ENCODE results near the gene LAMA3.

The LAMA3 gene

GRCh38 chr18:23941791-23942190 is 252.5 kb downstream of the LAMA3 start:
- no peak for DNase-seq (ENCODE audit: low read depth)

GRCh38 chr18:23943104-23943503 is 253.9 kb downstream of the LAMA3 start:
- no peak for DNase-seq (ENCODE audit: low read depth)

DNA sequence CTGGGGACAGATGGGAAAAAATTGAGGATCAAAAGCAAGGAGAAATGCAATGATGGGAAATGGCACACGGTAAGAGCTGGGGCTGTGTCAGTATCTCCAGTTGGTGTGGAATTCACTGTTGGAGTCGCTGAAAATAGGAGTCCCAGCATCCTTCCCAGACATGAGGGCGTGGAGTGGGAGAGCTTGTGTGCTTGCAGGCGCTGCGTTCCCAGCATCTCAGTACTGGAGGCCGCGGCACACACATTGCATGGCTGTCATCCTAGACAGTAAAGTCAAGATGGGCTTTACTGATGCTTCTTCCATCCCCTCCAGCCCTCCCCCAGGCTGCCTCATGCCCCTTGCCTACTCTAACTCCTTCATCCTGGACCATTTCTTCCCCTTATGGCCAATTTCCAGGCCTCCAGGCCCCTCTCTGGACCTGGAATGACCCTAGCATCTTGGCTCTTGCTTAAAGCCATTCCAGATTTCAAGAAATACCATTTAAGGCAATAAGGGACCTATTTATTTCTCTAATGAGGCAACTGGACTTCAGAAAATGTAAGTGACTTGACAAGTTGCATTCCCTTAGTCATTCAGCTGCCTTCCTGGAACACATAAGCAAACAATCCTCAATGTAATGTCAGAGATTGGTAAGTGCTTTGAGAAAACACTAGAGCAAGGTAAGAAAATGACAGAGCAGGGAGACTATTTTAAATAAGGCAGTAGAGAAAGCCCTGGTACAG is 254.8 kb downstream of the LAMA3 start:
- no peak for DNase-seq (ENCODE audit: low read depth)

DNA sequence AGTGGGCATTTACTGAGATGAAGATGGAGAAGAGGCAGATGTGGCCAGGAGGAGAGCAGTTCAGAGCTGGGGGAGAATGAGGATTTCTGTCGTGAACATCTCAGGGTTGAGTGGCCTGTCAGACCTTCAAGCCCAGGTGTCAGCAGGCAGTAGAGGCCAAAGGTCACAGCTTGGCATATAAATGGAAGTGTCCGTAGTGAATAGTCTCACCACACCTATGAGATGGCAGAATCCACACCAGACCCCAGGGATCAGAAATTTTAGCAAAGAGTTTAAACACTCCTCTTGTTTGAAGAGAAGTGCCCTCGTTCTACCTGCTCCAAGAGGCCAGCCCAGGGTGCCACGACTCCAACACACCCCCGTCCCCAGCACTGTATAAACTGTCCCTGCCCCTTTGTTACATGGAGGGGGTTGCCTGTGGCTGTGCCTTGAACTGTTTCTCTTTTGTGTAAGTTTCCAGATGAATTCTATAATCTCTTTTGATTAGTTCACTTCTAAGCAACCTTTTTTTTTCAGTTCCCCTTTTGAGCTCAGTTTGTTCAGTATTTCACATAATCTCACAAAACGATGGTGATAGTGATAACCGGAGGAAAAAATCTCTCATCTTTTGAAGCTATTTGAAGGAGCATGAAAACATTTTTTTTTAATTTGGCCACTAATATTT is 256.3 kb downstream of the LAMA3 start:
- DNase-seq (ENCODE audit: low read depth) = no peak

DNA sequence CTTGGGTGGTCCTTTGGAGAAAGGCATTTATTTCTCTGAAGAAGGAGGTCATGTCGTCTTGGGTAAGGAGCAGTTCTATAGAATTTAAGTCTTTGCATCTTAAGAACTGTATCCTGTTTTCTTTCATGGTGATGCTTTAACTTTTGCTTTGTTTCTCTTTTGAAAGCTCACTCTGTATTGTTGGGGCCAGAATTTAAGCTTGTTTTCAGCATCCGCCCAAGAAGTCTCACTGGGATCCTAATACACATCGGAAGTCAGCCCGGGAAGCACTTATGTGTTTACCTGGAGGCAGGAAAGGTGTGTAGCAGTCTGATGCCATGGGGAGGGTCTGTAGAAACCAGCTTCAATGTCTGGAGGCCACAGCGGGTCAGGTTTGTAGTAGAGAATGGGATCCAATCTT is 260.6 kb downstream of the LAMA3 start:
- no peak for DNase-seq (ENCODE audit: low read depth)

DNA sequence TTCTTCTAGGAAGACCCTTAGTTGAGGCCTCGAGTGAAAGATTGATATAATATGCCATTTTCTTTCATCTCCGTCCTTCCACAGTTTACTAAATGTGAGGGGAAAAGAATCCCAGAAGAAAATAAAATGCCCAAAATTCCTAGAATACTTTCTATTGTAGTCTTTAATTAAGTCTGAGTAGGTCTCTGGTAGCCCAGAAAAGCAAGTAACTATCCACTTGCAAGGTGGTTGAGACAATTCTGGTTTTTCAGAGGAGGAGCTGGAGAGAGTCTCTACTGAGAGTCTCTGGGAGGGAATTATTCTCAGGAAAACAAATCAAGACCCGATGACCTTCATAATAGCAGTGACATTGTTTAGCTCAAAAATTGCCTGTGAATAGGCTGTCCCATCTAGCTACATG is 261.4 kb downstream of the LAMA3 start:
- DNase-seq (ENCODE audit: low read depth) = no peak

- no peak for DNase-seq (ENCODE audit: low read depth)
Measured at GRCh38 chr18:23951206-23951605, 262.0 kb downstream of the LAMA3 start.

GRCh38 chr18:23953984-23954383 is 264.7 kb downstream of the LAMA3 start:
- no peak for DNase-seq (ENCODE audit: low read depth)

- no peak for DNase-seq (ENCODE audit: low read depth)
Measured at GRCh38 chr18:23956483-23956882, 267.2 kb downstream of the LAMA3 start.

- DNase-seq (ENCODE audit: low read depth) = no peak
Measured at GRCh38 chr18:23958036-23958435, 268.8 kb downstream of the LAMA3 start.

- DNase-seq (ENCODE audit: low read depth) = no peak
Measured at GRCh38 chr18:23963443-23964165, 274.4 kb downstream of the LAMA3 start.

- DNase-seq (ENCODE audit: low read depth) = no peak
Measured at GRCh38 chr18:23964282-23965238, 275.3 kb downstream of the LAMA3 start.

GRCh38 chr18:23966909-23967308 is 277.7 kb downstream of the LAMA3 start:
- DNase-seq (ENCODE audit: low read depth) = no peak

DNA sequence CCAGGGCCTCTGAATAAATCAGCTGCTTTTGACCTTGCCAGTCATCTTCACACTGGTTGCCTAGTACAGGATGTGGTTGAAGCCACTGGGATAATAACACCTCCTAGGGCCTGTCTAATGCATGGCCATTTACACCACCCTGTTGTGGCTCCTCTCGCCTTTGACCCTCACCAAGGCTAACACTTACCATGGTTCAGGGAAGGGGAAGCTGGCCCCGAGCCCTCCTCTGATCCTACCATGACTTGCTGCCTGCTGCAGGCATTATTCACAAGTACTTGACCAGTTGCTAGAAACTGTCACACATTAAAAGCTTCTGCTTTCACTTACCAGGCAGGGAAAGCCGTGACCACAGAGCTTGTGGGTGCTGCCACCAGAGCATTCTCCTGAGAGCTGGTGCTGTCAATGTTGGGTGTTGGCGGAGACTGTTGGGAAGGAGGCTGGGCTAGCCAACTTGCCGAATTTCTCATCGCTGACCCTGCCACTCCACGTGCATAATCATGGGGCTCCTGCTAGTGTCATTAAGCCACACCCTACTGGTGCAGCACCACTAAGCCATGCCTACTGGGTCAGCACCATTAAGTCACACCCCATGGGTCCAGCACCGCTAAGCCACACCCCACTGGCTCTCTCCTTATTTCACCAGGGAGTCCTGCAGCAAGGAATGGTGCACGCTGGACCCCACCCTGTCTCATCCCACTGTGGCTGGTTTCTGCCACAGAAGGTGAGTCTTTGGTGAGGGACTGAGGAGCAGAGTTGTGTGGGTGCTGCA is 278.3 kb downstream of the LAMA3 start:
- DNase-seq (ENCODE audit: low read depth) = no peak

DNA sequence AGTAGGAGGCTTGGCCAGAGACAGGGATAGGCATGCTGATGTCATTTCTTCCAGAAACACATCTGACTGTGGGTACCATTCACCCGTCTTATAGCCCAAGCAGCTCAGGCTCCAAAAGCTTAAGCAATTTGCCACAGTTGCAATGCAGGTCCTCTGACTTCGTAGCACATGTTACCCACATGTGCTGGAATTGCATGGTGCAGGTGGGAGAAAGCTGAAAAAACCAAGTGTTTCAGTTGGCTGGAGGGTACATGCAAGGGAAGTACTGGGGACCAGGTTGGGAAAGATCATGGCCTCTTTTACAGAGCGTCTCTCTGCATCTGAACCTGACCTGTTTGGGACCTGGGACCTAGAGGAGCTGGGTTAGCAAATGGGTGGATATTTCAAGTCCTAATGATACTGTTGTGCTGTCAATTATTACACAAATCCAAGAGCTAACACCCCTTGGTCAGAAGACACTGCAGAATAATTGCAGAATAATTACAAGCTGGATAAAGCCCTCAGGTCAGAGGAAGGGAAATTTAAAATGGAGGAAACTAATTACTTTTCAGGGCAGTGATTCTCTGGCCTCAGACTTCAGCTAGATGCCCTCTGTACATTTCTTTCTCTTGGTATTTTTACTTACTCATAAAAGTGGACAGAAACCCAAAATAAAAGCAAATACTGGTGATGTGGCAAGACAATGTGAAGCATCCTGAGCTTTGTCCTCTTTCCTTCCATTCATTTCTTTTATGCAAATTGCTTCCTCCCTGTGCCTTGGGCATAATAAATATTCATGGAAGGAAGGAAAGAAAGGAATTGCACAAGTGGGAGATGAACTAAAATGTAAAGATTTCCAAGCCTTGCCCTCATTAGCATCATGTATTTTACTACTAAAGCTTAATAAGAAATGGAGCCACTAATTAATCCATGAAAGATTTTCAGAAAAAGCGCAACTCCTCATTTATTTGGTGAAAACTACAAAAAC is 279.7 kb downstream of the LAMA3 start:
- no peak for DNase-seq (ENCODE audit: low read depth)

DNA sequence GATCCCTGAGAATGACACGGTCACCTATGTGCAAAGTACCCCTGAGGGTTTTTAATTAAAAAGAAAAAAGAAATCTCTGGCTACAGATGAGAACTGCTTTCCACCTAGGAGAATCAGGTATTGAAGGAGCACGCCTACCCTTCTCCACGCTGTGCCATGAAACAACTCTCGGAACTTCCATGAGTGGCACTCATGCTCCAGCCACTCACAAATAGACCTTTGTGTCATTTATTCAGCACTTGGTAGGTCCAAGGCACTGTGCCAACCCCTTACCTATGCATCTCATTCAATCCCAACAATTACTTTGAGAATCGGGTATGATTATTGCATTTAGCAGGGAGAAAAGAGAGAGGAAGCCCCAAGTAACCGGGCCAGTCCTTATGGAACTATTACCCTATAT is 280.4 kb downstream of the LAMA3 start:
- no peak for DNase-seq (ENCODE audit: low read depth)

GRCh38 chr18:23970161-23971096 is 281.2 kb downstream of the LAMA3 start:
- DNase-seq (ENCODE audit: low read depth) = no peak

DNA sequence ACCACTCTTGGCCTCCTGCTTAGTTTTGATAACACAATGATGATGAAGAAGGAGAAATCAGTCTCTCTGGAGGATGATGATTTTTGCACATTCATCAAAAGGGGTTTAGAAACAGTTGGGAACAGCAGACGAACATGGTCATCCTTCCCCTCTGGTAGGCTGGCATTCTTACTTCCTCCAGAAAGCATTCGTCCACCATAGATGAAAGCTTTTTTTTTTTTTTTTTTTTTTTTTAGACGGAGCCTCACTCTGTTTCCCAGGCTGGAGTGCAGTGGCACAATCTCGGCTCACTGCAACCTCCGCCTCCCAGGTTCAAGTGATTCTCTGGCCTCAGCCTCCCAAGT is 281.8 kb downstream of the LAMA3 start:
- DNase-seq (ENCODE audit: low read depth) = no peak

DNA sequence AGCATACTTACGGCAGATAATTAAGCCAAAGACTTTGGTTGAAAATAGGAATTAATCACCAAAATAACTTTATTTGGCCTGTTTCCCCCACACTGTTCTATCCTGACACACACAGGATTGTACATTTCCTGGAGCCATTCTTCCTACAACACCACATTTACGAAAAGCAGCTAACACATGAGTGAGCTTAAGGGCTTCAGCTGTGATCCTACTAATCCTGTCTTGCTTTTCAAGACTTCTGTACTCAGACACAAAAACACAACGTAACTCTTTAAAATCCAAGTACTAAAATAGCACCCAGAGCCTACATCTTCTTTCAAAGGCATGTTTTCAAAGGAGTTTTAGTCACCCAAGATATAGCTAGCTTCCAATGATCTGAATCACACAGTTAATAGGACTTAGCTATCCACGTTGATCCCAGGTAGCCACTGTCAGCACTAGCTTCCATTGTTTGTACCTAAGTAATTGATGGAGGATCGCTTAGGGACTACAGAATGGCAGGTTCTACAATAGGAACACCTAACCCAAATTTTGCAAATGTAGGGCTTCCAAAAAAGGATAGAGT is 282.5 kb downstream of the LAMA3 start:
- DNase-seq (ENCODE audit: low read depth) = no peak

All from stimulated activated CD8-positive, alpha-beta memory T cell treated with anti-CD3 and anti-CD28 coated beads, Interleukin-15, amount 100 ng/mL, for 24 hours (primary cell).